Endothelial cell of umbilical vein (primary cell): Measurements from ENCODE around the gene TMEM62.

Source experiments
- CTCF ChIP-seq, 2 donors: IDR thresholded peaks; 1 replicate in 1 of 2; 2 replicates in 1 of 2; pipeline ENCODE4 v1.5.1; 2011; ENCODE audit warnings: low read length in 2 of 2, mild to moderate bottlenecking in 2 of 2, moderate library complexity in 2 of 2, control low read depth in 1 of 2, inconsistent platforms in 1 of 2, low read depth in 1 of 2; ENCODE audit not compliant: insufficient read depth in 1 of 2; ENCODE audit errors: extremely low read depth in 1 of 2
- EZH2 ChIP-seq: IDR thresholded peaks from 2 replicates; pipeline ENCODE4 v1.6.1; 2012; ENCODE audit warnings: borderline replicate concordance, low read depth, mild to moderate bottlenecking, moderate library complexity, low read length, inconsistent platforms; ENCODE audit not compliant: severe bottlenecking
- FOS ChIP-seq: IDR thresholded peaks from 2 replicates; pipeline ENCODE4 v1.6.1; 2011; ENCODE audit warnings: mild to moderate bottlenecking, low read length, moderate library complexity, borderline replicate concordance; ENCODE audit not compliant: insufficient read depth
- GATA2 ChIP-seq: IDR thresholded peaks from 2 replicates; pipeline ENCODE4 v1.7.0; 2011; ENCODE audit warnings: low read depth, mild to moderate bottlenecking, moderate library complexity, mixed read lengths, low read length; ENCODE audit not compliant: insufficient read length, insufficient read depth
- JUN ChIP-seq: IDR thresholded peaks from 2 replicates; pipeline ENCODE4 v1.6.1; 2011; ENCODE audit warnings: borderline replicate concordance, low read depth; ENCODE audit not compliant: insufficient read length, insufficient read depth
- MAX ChIP-seq: IDR thresholded peaks from 2 replicates; pipeline ENCODE4 v1.6.1; 2011; ENCODE audit not compliant: insufficient read depth, insufficient read length
- MYC ChIP-seq: IDR thresholded peaks from one replicate; pipeline ENCODE4 v1.6.1; 2011; ENCODE audit warnings: mild to moderate bottlenecking, low read depth, low read length
- POLR2A ChIP-seq: IDR thresholded peaks from 2 replicates; pipeline ENCODE4 v1.6.1; 2012; ENCODE audit warnings: low read depth, mild to moderate bottlenecking, control low read depth, low read length
- POLR2AphosphoS5 ChIP-seq: IDR thresholded peaks from 2 replicates; pipeline ENCODE4 v1.6.1; 2012; ENCODE audit warnings: low read depth, mild to moderate bottlenecking, control low read depth, low read length, moderate library complexity; ENCODE audit not compliant: insufficient read depth

- no peak for TF ChIP-seq CTCF (IDR thresholded peaks at IDR 0.05; ENCODE audit: extremely low read depth in 1 of 2, insufficient read depth in 1 of 2, low read depth in 1 of 2, low read length in 2 of 2)
- TF ChIP-seq MYC: no peak
- no peak for TF ChIP-seq POLR2AphosphoS5
- no peak for TF ChIP-seq POLR2A
- TF ChIP-seq EZH2: no peak
- TF ChIP-seq MAX: no peak
- TF ChIP-seq JUN: no peak
- no peak for TF ChIP-seq GATA2
- TF ChIP-seq FOS: no peak
Observed at GRCh38 chr15:43226436-43227305, 93.3 kb downstream of the TMEM62 start.
